Measurements from ENCODE around the gene NPHP4. TPM values are rescaled to one million over a fixed set of nuclear protein-coding genes. Genes with fewer than 3 reads are reported as not detected.

NPHP4 gene
- total and polyA plus RNA-seq, 9 of the 15 experiments (the other 6 are each of a cell fraction or from before 2014, with no cell fraction given), result 0.52 to 26.2 (median 6.7) TPM

DNA sequence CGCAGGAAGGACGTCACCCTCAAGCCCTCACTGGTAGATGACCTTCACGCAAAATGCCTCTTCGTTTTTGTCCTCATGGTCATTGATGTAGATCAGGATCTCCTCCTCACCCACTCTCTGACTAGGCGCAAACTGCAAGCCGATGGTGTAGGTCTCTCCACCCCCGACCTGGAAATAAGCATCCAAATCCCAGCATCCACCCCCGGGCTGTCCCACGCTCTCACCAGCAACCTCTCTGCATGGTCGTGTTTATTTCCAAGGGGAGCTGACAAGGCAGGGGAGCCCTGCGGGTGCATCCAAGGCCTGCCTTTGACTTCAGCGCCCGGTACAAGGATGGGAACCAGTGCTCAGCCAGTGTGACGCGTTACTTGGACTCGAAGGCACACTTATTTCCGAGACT lies 129.0 kb downstream of the NPHP4 start:
- 82% methylated on average over 17 of the region's 17 CpGs for WGBS (ENCODE audit: insufficient coverage, low coverage, missing lambda C conversion rate)
- Histone ChIP-seq H3K9me1 (ENCODE audit: control insufficient read depth, insufficient read depth, low read length) (no peaks in the 10 kb centered on the region), H3K4me3 (no peak overlapping the region), H3K27ac (ENCODE audit: extremely low read depth, low read depth, low read length) (no peak overlapping the region), H4K20me1 (replicated peaks; ENCODE audit: control insufficient read depth, insufficient read depth, low read length) (no peaks in the 10 kb centered on the region; the same call in 1 of the 2 replicates), H3K79me2 (ENCODE audit: control insufficient read depth, insufficient read depth, low read length) (no peaks in the 10 kb centered on the region), H3K36me3 (ENCODE audit: control insufficient read depth, insufficient read depth, low read length) (peaks cover 19% of the 10 kb centered on the region; the same call in 2 of the 3 replicates), H3K4me1 (replicated peaks in 1 of 2; ENCODE audit: control insufficient read depth in 2 of 2, insufficient read depth in 2 of 2, low read length in 2 of 2) (peaks cover 0 to 10% of the 10 kb centered on the region in 2 experiments; a peak in 1 of 5 replicates), H3K27me3 (ENCODE audit: control insufficient read depth in 2 of 2, insufficient read depth in 2 of 2, low read length in 2 of 2) (no peaks in the 10 kb centered on the region), H3K9me3 (replicated peaks; ENCODE audit: control insufficient read depth, insufficient read depth, low read depth, low read length) (no peaks in the 10 kb centered on the region), H3K4me2 (ENCODE audit: insufficient read depth, low read length) (no peak overlapping the region), H2AFZ (ENCODE audit: low read depth, low read length) (no peak overlapping the region), H3K9ac (ENCODE audit: insufficient read depth in 1 of 2, low read depth in 2 of 2, low read length in 2 of 2) (no peak overlapping the region)
- ATAC-seq (no peak), DNase-seq (ENCODE audit: extremely low read depth in 1 of 4, low spot score in 3 of 4) (no peak), FAIRE-seq (no peak)
- BruUV-seq (replicated peaks), result no TSS peak
- ChIA-PET POLR2A (interaction anchor here (0.6 kb wide), 1 partner anchor 18 kb away, joined by 3 read pairs; no protein-coding TSS in a partner anchor), CTCF (ENCODE audit: low intra/inter-chr PET ratio) (no interaction called here)
- intact Hi-C loops (cut with micrococcal nuclease), result no loop called here
- in situ Hi-C loops (cut with MboI), result no loop called here
- TF ChIP-seq TAF1 (IDR thresholded peaks at IDR 0.05; ENCODE audit: control insufficient read depth, extremely low read depth, insufficient read depth, low read length, severe bottlenecking) (no peak), PRPF4 (IDR thresholded peaks at IDR 0.05; ENCODE audit: insufficient read depth, low read depth, low read length, poor library complexity, severe bottlenecking) (no peak), NR1H2 (CRISPR knock-in tag; IDR thresholded peaks at IDR 0.05) (no peak), MED1 (CRISPR knock-in tag; IDR thresholded peaks at IDR 0.05; ENCODE audit: borderline replicate concordance) (no peak), KHSRP (IDR thresholded peaks at IDR 0.05) (no peak), PURB (CRISPR knock-in tag; IDR thresholded peaks at IDR 0.05; ENCODE audit: low read depth) (no peak), YY1 (IDR thresholded peaks at IDR 0.05; ENCODE audit: borderline replicate concordance in 1 of 3, control insufficient read depth in 1 of 3, extremely low read depth in 1 of 3, insufficient read depth in 3 of 3, insufficient read length in 1 of 3, insufficient replicate concordance in 2 of 3, low read depth in 1 of 3, low read length in 2 of 3) (no peak), ZNF212 (CRISPR knock-in tag; IDR thresholded peaks at IDR 0.05) (no peak), CHD2 (IDR thresholded peaks at IDR 0.05; ENCODE audit: low read depth, low read length) (no peak), ZNF696 (CRISPR knock-in tag; conservative IDR thresholded peaks at IDR 0.05) (no peak), NFXL1 (CRISPR knock-in tag; IDR thresholded peaks at IDR 0.05) (no peak), ZNF583 (CRISPR knock-in tag; IDR thresholded peaks at IDR 0.05) (no peak), ZNF143 (CRISPR knock-in tag; IDR thresholded peaks at IDR 0.05) (no peak), KLF10 (CRISPR knock-in tag; IDR thresholded peaks at IDR 0.05) (no peak), ZNF644 (tag; IDR thresholded peaks at IDR 0.05; ENCODE audit: low read depth) (no peak), SRSF1 (IDR thresholded peaks at IDR 0.05; ENCODE audit: low read depth, low read length) (no peak)
- TF ChIP-seq, protein P1, sequence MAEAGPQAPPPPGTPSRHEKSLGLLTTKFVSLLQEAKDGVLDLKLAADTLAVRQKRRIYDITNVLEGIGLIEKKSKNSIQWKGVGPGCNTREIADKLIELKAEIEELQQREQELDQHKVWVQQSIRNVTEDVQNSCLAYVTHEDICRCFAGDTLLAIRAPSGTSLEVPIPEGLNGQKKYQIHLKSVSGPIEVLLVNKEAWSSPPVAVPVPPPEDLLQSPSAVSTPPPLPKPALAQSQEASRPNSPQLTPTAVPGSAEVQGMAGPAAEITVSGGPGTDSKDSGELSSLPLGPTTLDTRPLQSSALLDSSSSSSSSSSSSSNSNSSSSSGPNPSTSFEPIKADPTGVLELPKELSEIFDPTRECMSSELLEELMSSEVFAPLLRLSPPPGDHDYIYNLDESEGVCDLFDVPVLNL (CRISPR knock-in tag; IDR thresholded peaks at IDR 0.05; ENCODE audit: low read depth), result no peak
